CD4-positive, alpha-beta T cell treated with Interleukin-4 for 1 hour (primary cell): ENCODE data around the gene ASMTL.
A peak's percentile ranks its signal among the peaks of the same experiment; 100 is the strongest.

Experiments
- DNase-seq, 2 donors: peaks; one replicate each; pipeline ENCODE4 v3.0.0-alpha.2; 2020 to 2022

Gene ASMTL

DNA sequence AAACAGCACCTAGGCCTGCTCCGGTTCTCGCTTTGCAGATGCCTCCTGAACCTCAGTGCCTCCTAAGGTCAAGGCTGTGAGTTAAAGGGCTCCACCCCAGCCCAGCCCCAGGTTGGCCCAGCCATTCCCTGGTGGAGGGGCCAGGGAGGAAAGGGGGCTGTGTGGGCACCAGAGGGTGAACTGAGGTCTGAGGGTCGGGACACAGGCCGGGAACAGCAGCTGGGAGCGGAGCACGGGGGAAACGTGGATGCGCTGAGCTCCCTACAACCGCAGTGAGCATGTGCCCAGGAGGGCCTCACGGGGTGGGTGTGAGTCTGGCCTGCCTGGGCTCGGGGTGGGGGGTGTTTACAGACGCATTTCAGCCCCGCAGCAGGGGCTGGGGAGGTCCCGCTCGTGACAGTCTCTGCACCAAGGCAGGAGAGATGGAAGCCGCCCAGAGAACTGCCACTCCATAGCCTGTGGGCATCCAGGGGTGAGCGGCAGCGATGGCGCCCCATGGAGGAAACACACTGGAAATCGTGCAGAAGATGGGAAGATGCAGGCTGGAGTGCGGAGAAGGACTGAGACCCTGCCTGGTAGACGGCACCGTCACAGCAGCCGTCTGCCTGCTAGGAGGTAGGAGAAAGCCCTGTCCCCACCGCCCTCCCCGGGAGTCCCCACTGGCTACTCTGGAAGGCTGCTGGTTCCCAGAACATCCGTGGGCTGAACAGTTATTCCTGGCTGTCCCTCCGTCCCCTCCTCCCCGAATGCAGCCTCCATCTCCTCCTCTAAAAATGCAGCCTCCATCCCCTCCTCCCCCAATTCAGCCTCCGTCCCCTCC lies 50.9 kb downstream of the ASMTL start:
- DNase-seq: no peak

DNA sequence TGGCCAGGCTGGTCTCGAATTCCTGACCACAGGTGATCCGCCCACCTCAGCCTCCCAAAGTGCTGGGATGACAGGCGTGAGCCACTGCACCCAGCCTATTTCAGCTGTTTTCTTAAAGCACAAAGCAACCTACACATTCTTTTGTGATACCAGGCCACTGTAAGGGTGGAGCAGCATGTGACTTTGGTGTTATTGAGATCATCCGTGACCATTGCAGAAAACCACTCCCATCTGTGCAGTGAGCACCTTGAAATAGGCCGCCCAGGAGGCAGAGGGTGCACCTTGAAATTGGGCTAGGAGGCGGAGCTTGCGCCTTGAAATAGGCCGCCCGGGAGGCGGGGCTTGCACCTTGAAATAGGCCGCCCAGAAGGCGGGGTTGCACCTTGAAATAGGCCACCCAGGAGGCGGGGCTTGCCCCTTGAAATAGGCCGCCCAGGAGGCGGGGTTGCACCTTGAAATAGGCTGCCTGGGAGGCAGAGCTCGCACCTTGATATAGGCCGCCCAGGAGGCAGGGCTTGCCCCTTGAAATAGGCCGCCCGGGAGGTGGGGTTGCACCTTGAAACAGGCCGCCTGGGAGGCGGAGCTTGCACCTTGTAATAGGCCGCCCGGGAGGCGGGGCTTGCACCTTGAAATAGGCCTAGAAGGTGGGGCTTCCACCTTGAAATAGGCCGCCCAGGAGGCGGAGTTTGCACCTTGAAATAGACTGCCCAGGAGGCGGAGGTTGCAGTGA lies 51.8 kb downstream of the ASMTL start:
- DNase-seq: no peak

DNA sequence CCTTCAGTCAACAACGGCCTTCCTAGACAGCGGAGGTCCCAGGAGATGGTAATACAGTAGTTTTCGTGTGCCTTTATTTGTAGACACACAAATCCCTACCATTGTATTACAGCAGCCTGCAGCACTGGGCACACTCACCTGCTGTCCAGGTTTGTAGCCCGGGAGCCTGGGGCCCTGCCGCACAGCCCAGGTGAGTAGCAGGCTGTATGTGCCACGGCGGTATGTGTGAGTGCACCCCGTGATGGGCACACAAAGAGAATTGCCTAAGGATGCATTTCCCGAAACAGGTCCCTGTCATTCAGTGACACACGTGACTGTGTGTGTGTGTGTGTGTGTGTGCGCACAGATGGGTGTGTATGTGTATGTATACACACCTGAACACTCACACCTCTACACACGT lies 52.7 kb downstream of the ASMTL start:
- DNase-seq: no peak

- no peak for DNase-seq
Measured at GRCh38 chrX:1398431-1399340, 54.0 kb downstream of the ASMTL start.

DNA sequence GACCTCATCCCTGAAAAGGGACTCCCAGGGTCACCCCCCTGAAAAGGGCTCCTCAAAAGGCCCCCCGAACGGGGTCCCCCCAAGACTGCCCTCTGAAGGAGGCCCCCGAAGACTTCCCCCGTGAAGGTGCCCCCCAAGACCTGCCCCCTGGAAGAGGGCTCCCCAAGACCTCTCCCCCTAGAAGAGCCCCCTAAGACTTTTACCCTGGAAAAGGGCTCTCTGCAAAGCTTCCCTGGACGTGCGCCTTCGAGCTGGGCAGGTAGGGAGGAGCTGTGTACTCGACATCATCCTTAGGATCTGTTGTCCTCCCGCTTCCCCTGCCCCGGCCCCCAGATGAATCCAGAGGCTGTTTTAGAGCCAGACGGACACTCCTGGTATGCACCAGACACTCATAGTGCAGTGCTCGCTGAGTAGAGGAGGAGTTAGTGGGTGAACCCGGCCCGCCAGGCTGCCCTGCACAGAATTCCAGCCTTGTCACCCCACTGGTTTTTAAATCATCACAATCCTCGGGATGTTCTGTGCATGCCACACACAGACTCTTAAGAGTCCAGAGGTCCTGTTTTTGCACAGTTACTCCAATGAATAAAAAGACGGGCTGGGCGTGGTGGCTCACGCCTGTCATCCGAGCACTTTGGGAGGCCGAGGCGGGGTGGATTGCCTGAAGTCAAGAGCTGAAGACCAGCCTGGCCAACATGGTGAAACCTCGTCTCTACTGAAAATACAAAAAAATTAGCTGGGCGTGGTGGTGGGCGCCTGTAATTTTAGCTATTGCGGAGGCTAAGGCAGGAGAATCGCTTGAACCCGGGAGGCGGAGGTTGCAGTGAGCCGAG lies 55.1 kb downstream of the ASMTL start:
- DNase-seq: no peak

- no peak for DNase-seq
Measured at GRCh38 chrX:1397001-1397400, 55.7 kb downstream of the ASMTL start.

DNA sequence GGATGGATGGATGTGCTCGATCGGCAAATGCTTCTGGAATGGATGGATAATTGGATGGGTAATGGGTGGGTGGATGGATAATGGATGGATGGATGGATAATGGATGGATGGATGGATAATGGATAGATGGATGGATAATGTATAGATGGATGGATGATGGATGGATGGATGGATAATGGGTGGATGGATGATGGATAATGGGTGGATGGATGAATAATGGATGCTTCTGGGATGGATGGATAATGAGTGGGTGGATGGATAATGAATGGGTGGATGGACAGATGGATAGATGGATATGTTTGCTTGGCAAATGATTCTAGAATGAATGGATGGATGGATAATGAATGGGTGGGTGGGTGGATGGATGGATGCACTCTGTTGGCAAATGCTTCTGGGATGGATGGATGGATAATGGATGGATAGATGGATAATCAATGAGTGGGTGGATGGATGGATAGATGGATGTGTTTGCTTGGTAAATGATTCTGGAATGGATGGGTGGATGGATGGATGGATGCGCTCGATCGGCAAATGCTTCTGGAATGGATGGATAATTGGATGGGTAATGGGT lies 57.0 kb downstream of the ASMTL start:
- DNase-seq: no peak

DNA sequence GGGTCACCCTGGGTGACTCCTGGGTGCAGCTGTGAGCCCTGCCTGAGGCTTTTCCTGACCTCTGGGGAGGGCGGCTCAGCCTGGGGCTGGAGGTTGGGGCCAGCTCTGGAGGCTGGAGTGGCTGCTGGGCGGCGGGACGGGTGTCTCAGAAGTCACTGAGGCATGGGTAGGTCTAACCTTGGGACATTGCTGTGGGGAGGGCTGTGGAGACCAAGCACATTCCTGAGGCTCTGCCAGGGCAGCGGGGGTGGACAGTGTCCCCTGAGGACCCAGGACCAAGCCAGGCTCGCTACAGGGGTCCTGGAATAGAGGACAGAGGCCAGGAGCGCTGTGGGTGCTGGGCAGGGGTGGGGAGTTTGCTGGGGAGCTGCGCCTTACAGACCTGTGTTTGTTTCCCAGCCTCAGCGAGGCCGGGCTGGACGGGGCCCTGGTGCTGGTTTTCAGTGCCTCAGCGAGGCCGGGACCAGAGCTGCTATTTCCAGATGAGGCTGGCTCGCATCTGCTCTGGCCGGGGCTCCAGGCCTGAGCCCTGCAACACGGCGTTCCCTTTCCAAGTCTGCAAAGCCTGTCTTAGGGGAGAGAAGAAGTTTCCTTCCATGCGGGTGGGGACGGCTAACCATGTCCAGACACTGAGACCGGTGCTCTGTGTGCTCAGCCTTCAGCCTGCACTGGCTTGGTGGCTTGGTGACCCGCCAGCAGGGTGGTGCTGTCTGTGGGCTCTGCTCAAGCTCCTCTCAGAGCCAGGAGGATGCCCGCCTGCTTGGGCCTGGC lies 57.8 kb downstream of the ASMTL start:
- no peak for DNase-seq

- no peak for DNase-seq
Measured at GRCh38 chrX:1393871-1394615, 58.7 kb downstream of the ASMTL start.

GRCh38 chrX:1392376-1393068 lies 60.2 kb downstream of the ASMTL start:
- DNase-seq: no peak

GRCh38 chrX:1391707-1392375 lies 60.9 kb downstream of the ASMTL start, which contains the start of gene SLC25A6:
Gene SLC25A6, minus strand, starts transcription at chrX:1392113. Its CDS starts 104 bp downstream, at chrX:1392009.
- peak; percentile 99 for DNase-seq

DNA sequence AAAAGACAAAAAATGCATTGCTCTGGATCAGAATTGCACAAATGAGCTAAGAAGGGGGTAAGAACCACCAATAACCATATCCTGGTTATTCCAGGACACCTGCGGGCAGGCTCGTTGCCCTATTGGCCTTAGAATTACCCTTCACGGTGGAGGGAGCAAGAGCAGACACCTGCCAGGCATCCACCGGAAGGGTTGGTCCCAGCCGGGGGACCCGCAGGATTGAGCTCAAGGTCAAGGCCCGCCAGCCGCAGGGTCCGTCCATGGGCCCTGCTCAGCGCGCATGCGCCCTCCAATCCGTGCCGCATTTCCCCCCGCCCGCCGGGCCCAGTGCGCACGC lies 61.4 kb downstream of the ASMTL start:
- peak; percentile 91 to 92 for DNase-seq

GRCh38 chrX:1390621-1391369 lies 61.9 kb downstream of the ASMTL start:
- no peak for DNase-seq

DNA sequence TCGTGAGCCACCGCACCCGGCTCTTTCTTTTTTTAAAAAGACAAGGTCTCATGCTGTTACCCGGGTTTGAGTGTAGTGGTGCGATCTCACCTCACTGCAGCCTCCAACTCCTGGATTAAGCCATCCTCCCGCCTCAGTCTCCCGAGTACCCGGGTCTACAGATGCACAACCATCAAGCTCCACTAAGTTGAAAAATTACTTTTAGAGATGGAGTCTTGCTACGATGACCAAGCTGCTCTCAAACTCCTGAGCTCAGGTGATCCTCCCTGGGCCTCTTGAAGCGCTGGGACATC lies 62.8 kb downstream of the ASMTL start:
- peak in 1 of 2 donors; percentile 9 for DNase-seq

GRCh38 chrX:1389181-1389992 lies 63.3 kb downstream of the ASMTL start:
- peak in 1 of 2 donors; percentile 9 for DNase-seq

GRCh38 chrX:1388651-1389050 lies 64.1 kb downstream of the ASMTL start:
- DNase-seq: no peak

- DNase-seq: no peak
Measured at GRCh38 chrX:1387141-1387776, 65.5 kb downstream of the ASMTL start.
